GM18909 (cell line): ENCODE data around the gene NLGN4Y.
"Not testable (repeated sequence)": the region's sequence is repeated elsewhere in the genome, so short reads cannot be mapped to it uniquely, and the experiment has no call there.

Experiments
- ATAC-seq: cut with Tn5 transposase; IDR thresholded peaks from one replicate; pipeline ENCODE4 v1.9.1; 2021; ENCODE audit warnings: mild to moderate bottlenecking; ENCODE audit not compliant: unreplicated experiment, poor library complexity

The NLGN4Y gene

GRCh38 chrY:14829366-14829885, 305.1 kb downstream of the NLGN4Y start:
- no peak for ATAC-seq

GRCh38 chrY:14834103-14835060, 310.1 kb downstream of the NLGN4Y start:
- no peak for ATAC-seq

- ATAC-seq: no peak
These were observed 313.1 kb downstream of the NLGN4Y start for GRCh38 chrY:14837466-14837865.

GRCh38 chrY:14850734-14851133, 326.4 kb downstream of the NLGN4Y start:
- no peak for ATAC-seq

DNA sequence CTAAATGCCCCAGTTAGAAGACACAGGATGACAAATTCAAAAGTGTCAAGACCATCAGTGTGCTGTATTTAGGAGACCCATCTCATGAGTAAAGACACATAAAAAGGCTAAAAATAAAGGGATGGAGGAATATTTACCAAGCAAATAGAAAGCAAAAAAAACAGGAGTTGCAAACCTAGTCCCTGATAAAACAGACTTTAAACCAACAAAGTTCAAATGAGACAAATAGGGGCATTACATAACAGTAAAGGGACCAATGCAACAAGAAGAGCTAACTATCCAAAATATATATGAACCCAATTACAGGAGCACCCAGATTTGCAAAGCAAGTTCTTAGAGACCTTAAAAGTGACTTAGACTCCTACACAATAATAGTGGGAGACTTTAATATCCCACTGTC, 336.1 kb downstream of the NLGN4Y start:
- ATAC-seq: no peak

GRCh38 chrY:14861033-14861432, 336.7 kb downstream of the NLGN4Y start:
- ATAC-seq: not testable (repeated sequence)

DNA sequence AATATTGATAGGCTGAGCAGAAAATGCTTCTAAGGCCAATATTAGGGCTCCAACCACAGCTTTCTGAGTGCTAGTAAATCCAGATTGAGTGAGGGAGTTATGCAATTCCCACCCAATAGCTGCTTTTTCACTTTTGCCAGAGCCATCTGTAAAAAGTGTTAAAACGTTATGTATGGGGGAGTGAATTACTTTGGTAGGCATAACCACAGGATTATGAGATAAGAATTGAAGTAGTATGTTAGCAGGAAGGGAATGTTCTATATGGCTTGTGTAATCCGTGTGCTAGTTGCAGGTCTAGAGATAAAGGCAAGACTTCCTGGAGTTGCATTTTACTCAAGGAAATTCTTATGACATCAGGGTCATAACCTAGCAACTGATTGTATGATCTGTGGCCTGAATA, 347.6 kb downstream of the NLGN4Y start:
- ATAC-seq: no peak
